Large intestine (tissue), 3 donors: ENCODE data around the gene COL27A1. TPM values are rescaled to one million over a fixed set of nuclear protein-coding genes. Genes with fewer than 3 reads are reported as not detected.
"Not testable (repeated sequence)": the region's sequence is repeated elsewhere in the genome, so short reads cannot be mapped to it uniquely, and the experiment has no call there.

ENCODE experiments used
- DNase-seq, 2 donors: peaks; one replicate each; pipeline versions ENCODE4 v3.0.0 to v3.0.0-alpha.2; 2013
- H3K27ac ChIP-seq: one replicate; pipeline ENCODE4 v1.5.1; 2013; ENCODE audit warnings: low read length
- H3K27me3 ChIP-seq: 2 replicates; pipeline ENCODE4 v1.6.1; 2013; ENCODE audit warnings: low read length; ENCODE audit not compliant: control insufficient read depth, insufficient read depth
- H3K36me3 ChIP-seq: 2 replicates; pipeline ENCODE4 v1.6.1; 2013; ENCODE audit warnings: low read length; ENCODE audit not compliant: control insufficient read depth, insufficient read depth
- H3K4me1 ChIP-seq: one replicate; pipeline ENCODE4 v1.6.1; 2013; ENCODE audit warnings: low read length; ENCODE audit not compliant: control insufficient read depth, insufficient read depth
- H3K4me3 ChIP-seq: one replicate; pipeline ENCODE4 v1.5.1; 2013; ENCODE audit warnings: low read length
- H3K9me3 ChIP-seq: one replicate; pipeline ENCODE4 v1.6.1; 2013; ENCODE audit warnings: mild to moderate bottlenecking, low read depth, low read length, moderate library complexity; ENCODE audit not compliant: control insufficient read depth
- WGBS: methylation state at CpG from one replicate; pipeline ENCODE4 v1.1.5; 2013; ENCODE audit warnings: low lambda C conversion rate; ENCODE audit not compliant: insufficient coverage; 5-methylcytosine and 5-hydroxymethylcytosine counted together
- polyA plus RNA-seq: library from polyadenylated mRNA; unstranded; fragments of 120-200 nt; gene quantifications from one replicate; pipeline ENCODE4 v1.2.1, GENCODE V29; 2013

COL27A1 gene
- polyA plus RNA-seq, 1 donor = 117 TPM

DNA sequence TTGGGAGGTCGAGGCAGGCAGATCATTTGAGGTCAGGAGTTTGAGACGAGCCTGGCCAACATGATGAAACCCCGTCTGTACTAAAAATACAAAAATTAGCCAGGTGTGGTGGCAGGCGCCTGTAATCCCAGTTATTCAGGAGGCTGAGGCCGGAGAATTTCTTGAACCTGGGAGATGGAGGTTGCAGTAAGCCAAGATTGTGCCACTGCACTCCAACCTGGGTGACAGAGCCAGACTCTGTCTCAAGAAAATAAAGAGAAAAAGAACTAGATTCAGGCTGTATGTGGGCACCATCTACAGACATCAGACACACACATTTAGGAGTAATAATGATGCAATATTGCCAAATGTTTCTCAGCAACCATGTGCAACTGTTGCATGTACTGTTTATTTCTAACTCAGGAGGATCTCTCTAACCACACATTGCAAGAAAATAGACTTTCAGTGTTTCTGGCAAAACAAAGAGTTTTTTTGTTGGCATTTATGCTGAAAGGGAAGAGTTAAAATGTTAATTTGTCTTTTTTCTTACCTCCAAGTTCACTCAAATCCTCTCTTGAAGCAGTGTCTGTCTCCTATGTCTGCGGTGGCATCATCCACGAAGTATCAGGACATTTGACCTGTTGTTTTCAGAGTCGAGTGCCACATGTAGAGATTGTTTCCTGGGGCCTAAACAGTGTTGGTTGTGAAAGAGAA lies 162.5 kb downstream of the COL27A1 start:
- Histone ChIP-seq H3K4me3 (no peak overlapping the region), H3K4me1 (peaks cover 2% of the 10 kb centered on the region), H3K27ac (no peak overlapping the region), H3K9me3 (no peaks in the 10 kb centered on the region), H3K27me3 (no peaks in the 10 kb centered on the region), H3K36me3 (no peaks in the 10 kb centered on the region)
- DNase-seq = no peak
- no CpG with 5 or more reads among the region's 8 CpGs for WGBS

DNA sequence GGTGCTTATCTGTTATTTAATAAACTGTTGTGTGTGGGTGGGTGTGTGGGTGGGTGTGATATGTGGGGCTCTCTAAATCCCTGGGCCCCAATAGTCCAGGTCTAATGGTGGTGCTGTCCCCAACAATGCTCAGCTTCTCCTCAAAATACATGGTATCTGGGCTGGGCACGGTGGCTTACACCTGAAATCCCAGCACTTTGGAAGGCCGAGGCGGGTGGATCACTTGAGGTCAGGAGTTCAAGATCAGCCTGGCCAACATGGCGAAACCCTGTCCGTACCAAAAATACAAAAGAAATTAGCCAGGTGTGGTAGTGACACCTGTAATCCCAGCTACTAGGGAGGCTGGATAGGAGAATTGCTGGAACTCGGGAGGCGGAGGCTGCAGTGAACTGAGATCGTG lies 163.1 kb downstream of the COL27A1 start:
- Histone ChIP-seq H3K4me1 (peaks cover 2% of the 10 kb centered on the region), H3K27ac (no peak overlapping the region), H3K9me3 (no peaks in the 10 kb centered on the region), H3K4me3 (no peak overlapping the region), H3K36me3 (no peaks in the 10 kb centered on the region), H3K27me3 (no peaks in the 10 kb centered on the region)
- no peak for DNase-seq
- no CpG with 5 or more reads among the region's 8 CpGs for WGBS

DNA sequence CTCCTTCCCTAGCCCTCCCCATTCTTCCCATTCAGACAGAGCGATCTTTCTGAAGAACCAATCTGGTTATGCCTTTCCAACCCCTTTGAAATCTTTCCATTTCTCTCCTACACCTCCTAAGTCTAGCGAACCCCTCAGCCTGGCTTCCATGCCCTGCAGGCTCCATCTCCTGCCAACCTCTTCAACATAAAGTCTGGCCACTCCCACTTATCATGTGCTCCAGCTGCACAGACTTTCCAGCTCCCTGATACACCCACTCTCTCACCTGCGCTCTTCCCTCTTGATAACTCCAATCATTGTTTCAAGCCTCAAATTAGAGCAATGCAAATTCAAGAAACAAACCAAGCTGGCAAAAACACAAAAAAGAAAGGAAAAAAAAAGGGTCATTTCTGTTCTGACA lies 163.8 kb downstream of the COL27A1 start:
- H3K27me3 ChIP-seq = no peaks in the 10 kb centered on the region
- H3K27ac ChIP-seq = no peak overlapping the region
- H3K4me1 ChIP-seq = peaks cover 2% of the 10 kb centered on the region
- no peaks in the 10 kb centered on the region for H3K9me3 ChIP-seq
- WGBS = no CpG with 5 or more reads among the region's 3 CpGs
- no peak overlapping the region for H3K4me3 ChIP-seq
- no peaks in the 10 kb centered on the region for H3K36me3 ChIP-seq
- DNase-seq = no peak

DNA sequence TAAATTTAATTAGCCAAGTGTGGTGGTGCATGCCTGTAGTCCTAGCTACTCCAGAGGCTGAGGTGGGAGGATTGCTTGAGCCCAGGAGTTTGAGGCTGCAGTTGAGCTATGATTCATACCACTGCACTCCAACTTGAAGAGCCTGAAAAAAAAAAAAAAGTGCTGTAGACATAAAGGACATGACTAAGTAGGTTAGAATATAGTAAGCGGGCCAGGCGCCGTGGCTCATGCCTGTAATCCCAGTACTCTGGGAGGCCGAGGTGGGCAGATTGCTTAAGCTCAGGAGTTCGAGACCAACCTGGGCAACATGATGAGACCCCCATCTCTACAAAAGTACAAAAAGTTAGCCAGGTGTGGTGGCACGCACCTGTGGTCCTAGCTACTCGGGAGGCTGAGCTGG lies 165.4 kb downstream of the COL27A1 start:
- H3K27me3 ChIP-seq, H3K9me3 ChIP-seq, H3K4me1 ChIP-seq, H3K36me3 ChIP-seq, H3K4me3 ChIP-seq, H3K27ac ChIP-seq, DNase-seq: not testable (repeated sequence)
- no CpG with 5 or more reads among the region's 7 CpGs for WGBS

DNA sequence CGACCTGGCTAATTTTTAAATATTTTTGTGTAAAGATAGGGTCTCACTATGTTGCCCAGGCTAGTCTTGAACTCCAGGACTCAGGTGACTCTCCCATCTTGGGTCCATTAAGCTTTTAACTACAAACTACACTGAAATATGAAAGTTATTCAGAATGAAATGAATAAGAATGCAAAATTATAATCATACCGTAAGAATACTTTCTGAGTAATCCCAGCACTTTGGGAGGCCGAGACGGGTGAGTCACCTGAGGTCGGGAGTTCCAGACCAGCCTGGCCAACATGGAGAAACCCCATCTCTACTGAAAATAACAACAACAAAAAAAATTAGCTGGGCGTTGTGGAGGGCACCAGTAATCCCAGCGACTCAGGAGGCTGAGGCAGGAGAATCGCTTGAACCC lies 166.4 kb downstream of the COL27A1 start:
- no peak for DNase-seq
- H3K4me1 ChIP-seq = peaks cover 2% of the 10 kb centered on the region

DNA sequence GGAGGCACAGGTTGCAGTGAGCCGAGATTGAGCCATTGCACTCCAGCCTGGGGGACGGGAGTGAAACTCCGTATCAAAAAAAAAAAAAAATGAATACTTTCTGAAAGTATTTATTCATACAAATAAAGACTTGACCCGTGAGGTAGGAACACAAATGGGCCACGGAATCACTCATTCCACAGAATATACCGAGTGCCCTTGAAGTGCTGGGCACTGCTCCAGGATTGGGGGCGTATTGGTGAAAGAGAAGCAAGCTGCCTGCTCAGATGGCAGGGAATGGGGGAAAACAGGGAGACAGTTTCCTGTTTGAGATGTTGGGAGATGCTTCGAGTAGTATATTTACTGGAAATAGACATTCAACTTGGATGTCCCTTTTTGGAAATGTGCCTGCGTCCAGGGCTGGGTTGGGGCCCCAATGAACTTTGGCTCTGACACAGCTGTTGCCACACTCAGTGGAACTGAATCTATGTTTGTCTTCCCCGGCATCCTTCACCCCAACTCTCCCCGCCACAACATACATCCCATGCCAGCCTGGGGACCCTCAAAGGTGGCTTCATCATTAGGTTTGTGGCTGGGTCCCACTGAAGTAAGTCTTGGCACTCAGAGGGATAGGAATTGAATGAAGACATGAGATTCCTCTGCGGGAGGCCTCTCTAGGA lies 167.0 kb downstream of the COL27A1 start:
- WGBS = no CpG with 5 or more reads among the region's 12 CpGs
- H3K4me3 ChIP-seq, H3K9me3 ChIP-seq, H3K36me3 ChIP-seq, H3K27ac ChIP-seq, DNase-seq, H3K27me3 ChIP-seq, H3K4me1 ChIP-seq: not testable (repeated sequence)

More for the DNA sequence above, 166.4 kb downstream of the COL27A1 start:
- H3K27me3 ChIP-seq = no peaks in the 10 kb centered on the region
- H3K4me3 ChIP-seq = no peak overlapping the region
- no peak overlapping the region for H3K27ac ChIP-seq
- WGBS = no CpG with 5 or more reads among the region's 8 CpGs
- H3K9me3 ChIP-seq = no peaks in the 10 kb centered on the region
- H3K36me3 ChIP-seq = no peaks in the 10 kb centered on the region

DNA sequence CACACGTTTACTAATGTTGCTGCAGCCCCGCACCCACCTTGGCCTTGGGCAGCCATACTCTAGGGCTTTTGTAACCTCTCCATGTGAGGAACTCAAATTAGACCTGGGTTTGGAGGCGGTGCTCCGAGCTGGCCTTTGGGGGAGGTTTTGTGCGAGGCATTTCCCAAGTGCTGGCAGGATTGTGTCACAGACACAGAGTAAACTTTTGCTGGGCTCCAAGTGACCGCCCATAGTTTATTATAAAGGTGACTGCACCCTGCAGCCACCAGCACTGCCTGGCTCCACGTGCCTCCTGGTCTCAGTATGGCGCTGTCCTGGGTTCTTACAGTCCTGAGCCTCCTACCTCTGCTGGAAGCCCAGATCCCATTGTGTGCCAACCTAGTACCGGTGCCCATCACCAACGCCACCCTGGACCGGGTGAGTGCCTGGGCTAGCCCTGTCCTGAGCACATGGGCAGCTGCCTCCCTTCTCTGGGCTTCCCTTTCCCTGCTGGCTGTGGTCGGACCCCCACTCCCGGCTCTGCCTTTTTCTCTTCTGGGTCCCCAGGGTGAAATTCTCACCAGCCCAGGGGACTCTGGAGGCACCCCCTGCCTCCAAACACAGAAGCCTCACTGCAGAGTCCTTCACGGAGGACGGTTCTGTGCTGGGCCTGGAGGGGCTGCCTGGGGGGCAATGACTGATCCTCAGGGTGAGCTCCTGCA lies 167.6 kb downstream of the COL27A1 start, which contains the start of gene ORM1:
Gene ORM1 (plus strand): TSS at position 268 of the 701 bp plus-strand sequence. CDS start 36 bp downstream, at position 304.
- not testable (repeated sequence) for H3K27ac ChIP-seq, DNase-seq, H3K36me3 ChIP-seq, H3K4me3 ChIP-seq, H3K9me3 ChIP-seq, H3K4me1 ChIP-seq, H3K27me3 ChIP-seq
- WGBS = no CpG with 5 or more reads among the region's 15 CpGs

DNA sequence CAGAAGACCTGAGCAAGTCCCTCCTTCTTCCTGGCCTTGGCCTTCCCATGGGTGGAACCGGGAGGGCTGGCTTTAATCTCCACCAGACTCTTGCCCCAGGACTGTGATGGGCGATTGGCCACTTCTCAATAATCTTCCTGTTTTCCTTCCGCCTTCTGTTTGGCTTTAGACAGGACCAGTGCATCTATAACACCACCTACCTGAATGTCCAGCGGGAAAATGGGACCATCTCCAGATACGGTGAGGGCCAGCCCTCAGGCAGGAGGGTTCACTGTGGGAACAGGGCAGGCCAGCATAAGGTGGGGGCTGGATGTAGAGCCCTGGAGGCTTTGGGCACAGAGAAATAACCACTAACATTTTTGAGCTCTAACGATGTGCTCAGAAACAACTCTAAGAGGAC lies 168.5 kb downstream of the COL27A1 start:
- H3K27ac ChIP-seq, H3K27me3 ChIP-seq, H3K9me3 ChIP-seq, H3K36me3 ChIP-seq, H3K4me3 ChIP-seq, H3K4me1 ChIP-seq, DNase-seq: not testable (repeated sequence)
- WGBS = no CpG with 5 or more reads among the region's 6 CpGs

DNA sequence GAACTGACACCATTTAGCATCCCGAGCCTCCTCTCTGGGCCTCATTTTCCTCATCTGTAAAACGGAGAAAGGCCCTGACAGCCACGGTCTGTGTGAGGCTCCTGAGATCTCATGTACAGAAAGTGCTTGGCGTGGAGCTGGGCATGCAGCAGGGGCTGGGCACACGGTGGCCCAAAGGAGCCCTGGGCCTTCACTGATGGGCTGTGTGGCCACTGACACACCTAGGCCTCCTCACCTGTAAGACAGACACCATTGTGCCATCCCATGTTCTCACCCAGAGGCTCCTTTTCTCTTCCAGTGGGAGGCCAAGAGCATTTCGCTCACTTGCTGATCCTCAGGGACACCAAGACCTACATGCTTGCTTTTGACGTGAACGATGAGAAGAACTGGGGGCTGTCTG lies 169.2 kb downstream of the COL27A1 start:
- H3K27me3 ChIP-seq = no peaks in the 10 kb centered on the region
- no peak overlapping the region for H3K4me3 ChIP-seq
- no peak overlapping the region for H3K27ac ChIP-seq
- no peaks in the 10 kb centered on the region for H3K9me3 ChIP-seq
- peaks cover 2% of the 10 kb centered on the region for H3K4me1 ChIP-seq
- WGBS = no CpG with 5 or more reads among the region's 8 CpGs
- no peaks in the 10 kb centered on the region for H3K36me3 ChIP-seq
- DNase-seq = no peak

DNA sequence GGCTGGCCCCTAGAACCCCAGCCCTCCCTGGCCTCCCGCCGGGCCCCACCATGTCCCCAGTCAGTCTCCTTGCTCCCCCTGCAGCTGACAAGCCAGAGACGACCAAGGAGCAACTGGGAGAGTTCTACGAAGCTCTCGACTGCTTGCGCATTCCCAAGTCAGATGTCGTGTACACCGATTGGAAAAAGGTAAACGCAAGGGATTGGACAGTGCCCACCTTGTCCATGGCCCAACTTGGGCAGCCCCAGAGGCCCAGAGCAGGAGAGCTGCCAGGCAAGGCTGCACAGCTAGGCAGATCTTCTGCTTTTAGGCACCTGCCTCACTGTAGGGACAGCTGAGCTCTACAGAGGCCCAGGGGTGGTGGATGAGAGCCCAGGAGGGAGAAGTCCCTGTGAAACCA lies 169.6 kb downstream of the COL27A1 start:
- H3K27ac ChIP-seq, H3K9me3 ChIP-seq, H3K4me1 ChIP-seq, H3K27me3 ChIP-seq, DNase-seq, H3K36me3 ChIP-seq, H3K4me3 ChIP-seq: not testable (repeated sequence)
- no CpG with 5 or more reads among the region's 9 CpGs for WGBS
